Measurements from ENCODE around the gene NTHL1.

The NTHL1 gene

DNA sequence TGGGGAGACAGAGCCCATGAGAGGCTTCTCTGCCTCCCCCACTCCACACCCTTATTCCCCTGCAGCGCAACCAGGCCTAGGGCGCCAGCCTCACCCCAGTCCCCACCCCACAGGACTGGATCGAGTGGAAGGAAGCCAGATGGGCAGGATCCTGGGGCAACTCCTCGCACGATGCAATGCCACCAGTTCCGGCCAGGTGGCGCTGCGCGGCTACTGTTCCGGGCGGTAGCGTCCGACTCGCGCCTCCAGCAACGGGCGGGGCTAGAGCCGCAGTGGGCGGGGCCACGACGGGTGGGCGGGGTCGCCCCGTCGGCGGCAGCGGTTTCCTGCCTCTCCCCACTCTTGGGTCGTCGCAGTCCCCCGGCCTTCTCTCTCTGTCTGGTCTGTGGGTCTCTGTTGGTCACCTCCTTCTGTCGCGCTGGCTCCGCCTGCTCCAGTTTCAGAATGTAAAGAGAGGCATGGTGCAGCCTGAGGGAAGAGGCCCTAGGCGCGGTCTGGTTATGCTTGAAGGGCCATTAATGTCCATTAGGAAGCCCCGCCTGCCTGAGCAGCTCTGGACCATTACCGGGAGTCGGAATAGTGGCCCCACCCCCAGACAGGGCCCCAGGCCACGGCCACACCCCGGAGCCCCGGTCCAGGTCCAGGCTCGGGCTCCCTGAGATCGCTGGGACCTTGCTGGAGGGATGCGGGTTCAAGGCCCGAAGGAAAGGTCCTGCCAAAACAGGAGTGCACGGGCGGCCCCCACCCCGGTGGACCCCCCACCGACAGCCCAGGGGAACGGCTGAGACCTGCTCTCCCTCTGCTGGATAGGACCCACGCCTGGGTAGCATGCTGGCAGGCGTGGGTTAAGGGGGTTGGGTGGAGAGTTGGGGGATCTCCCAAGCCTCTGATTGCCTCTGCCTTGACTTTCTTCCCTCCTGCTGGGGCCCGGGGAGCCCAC, 24.3 kb downstream of the NTHL1 start:
- Histone ChIP-seq H3K27ac (ENCODE audit: low read length) (peak overlapping the region; percentile 75), H3K4me1 (ENCODE audit: insufficient read depth, low read length) (peaks cover 20% of the 10 kb centered on the region), H3K36me3 (ENCODE audit: insufficient read depth, low read length) (no peaks in the 10 kb centered on the region), H3K79me2 (ENCODE audit: insufficient read depth, low read length) (no peaks in the 10 kb centered on the region), H3K9ac (ENCODE audit: low read depth, low read length) (peak overlapping the region; percentile 51), H3K9me3 (ENCODE audit: insufficient read depth, low read length, severe bottlenecking) (no peaks in the 10 kb centered on the region), H3K4me3 (ENCODE audit: low read depth in 1 of 2, low read length in 2 of 2) (peak overlapping the region in 1 of 2 experiments; percentile 53; a peak in 2 of 4 replicates), H3K27me3 (ENCODE audit: insufficient read depth, low read length, poor library complexity) (peaks cover 25% of the 10 kb centered on the region), H3K4me2 (ENCODE audit: insufficient read depth, low read length) (peak overlapping the region; percentile 84), H2AFZ (ENCODE audit: low read depth, low read length) (peak overlapping the region; percentile 95), H4K20me1 (ENCODE audit: insufficient read depth, low read length) (peaks cover 5% of the 10 kb centered on the region)
- DNase-seq (peak; percentile 95), ATAC-seq (ENCODE audit: insufficient read depth, low read depth) (peak; percentile 86)
- TF ChIP-seq EZH2 (IDR thresholded peaks at IDR 0.05; ENCODE audit: borderline replicate concordance, low read depth, low read length, severe bottlenecking) (no peak), CTCF (IDR thresholded peaks at IDR 0.05; ENCODE audit: borderline replicate concordance, extremely low read depth, low read length, poor library complexity, severe bottlenecking) (peak; percentile 98)

GRCh38 chr16:2022723-2023091, 24.9 kb downstream of the NTHL1 start:
- Histone ChIP-seq H3K27me3 (ENCODE audit: insufficient read depth, low read length, poor library complexity) (peaks cover 19% of the 10 kb centered on the region), H2AFZ (ENCODE audit: low read depth, low read length) (peak overlapping the region; percentile 83), H3K79me2 (ENCODE audit: insufficient read depth, low read length) (no peaks in the 10 kb centered on the region), H3K9me3 (ENCODE audit: insufficient read depth, low read length, severe bottlenecking) (no peaks in the 10 kb centered on the region), H3K4me2 (ENCODE audit: insufficient read depth, low read length) (peak overlapping the region; percentile 84), H4K20me1 (ENCODE audit: insufficient read depth, low read length) (peaks cover 3% of the 10 kb centered on the region), H3K9ac (ENCODE audit: low read depth, low read length) (peak overlapping the region; percentile 51), H3K4me1 (ENCODE audit: insufficient read depth, low read length) (peaks cover 20% of the 10 kb centered on the region), H3K36me3 (ENCODE audit: insufficient read depth, low read length) (no peaks in the 10 kb centered on the region), H3K4me3 (ENCODE audit: low read depth in 1 of 2, low read length in 2 of 2) (peak overlapping the region in 1 of 2 experiments; percentile 53; a peak in 2 of 4 replicates), H3K27ac (ENCODE audit: low read length) (peak overlapping the region; percentile 51; the same call in 1 of the 2 replicates)
- ATAC-seq (ENCODE audit: insufficient read depth, low read depth) (peak; percentile 70), DNase-seq (peak; percentile 71)
- TF ChIP-seq EZH2 (IDR thresholded peaks at IDR 0.05; ENCODE audit: borderline replicate concordance, low read depth, low read length, severe bottlenecking) (no peak), CTCF (IDR thresholded peaks at IDR 0.05; ENCODE audit: borderline replicate concordance, extremely low read depth, low read length, poor library complexity, severe bottlenecking) (no peak)

- H3K4me2 ChIP-seq (ENCODE audit: insufficient read depth, low read length), result no peak overlapping the region
- DNase-seq, result no peak
These were observed 27.5 kb downstream of the NTHL1 start for GRCh38 chr16:2019921-2020831.

More at GRCh38 chr16:2019921-2020831, 27.5 kb downstream of the NTHL1 start:
- no peak overlapping the region for H2AFZ ChIP-seq (ENCODE audit: low read depth, low read length)
- no peak overlapping the region for H3K27ac ChIP-seq (ENCODE audit: low read length)
- peaks cover 18% of the 10 kb centered on the region for H3K4me1 ChIP-seq (ENCODE audit: insufficient read depth, low read length)
- no peaks in the 10 kb centered on the region for H3K27me3 ChIP-seq (ENCODE audit: insufficient read depth, low read length, poor library complexity)
- no peak overlapping the region for H3K4me3 ChIP-seq (ENCODE audit: low read depth in 1 of 2, low read length in 2 of 2)
- ATAC-seq (ENCODE audit: insufficient read depth, low read depth), result no peak
- H3K79me2 ChIP-seq (ENCODE audit: insufficient read depth, low read length), result no peaks in the 10 kb centered on the region
- no peak for TF ChIP-seq CTCF (IDR thresholded peaks at IDR 0.05; ENCODE audit: borderline replicate concordance, extremely low read depth, low read length, poor library complexity, severe bottlenecking)
- no peak for TF ChIP-seq EZH2 (IDR thresholded peaks at IDR 0.05; ENCODE audit: borderline replicate concordance, low read depth, low read length, severe bottlenecking)
- H4K20me1 ChIP-seq (ENCODE audit: insufficient read depth, low read length), result no peaks in the 10 kb centered on the region
- H3K36me3 ChIP-seq (ENCODE audit: insufficient read depth, low read length), result no peaks in the 10 kb centered on the region
- H3K9me3 ChIP-seq (ENCODE audit: insufficient read depth, low read length, severe bottlenecking), result no peaks in the 10 kb centered on the region
- no peak overlapping the region for H3K9ac ChIP-seq (ENCODE audit: low read depth, low read length)

Data from DND-41 (cell line).